ENCODE data around the gene DYNLT2B. TPM values are rescaled to one million over a fixed set of nuclear protein-coding genes. Genes with fewer than 3 reads are reported as not detected.

Gene DYNLT2B
- total RNA-seq, 2 donors from 2014 or later = 4.0 to 7.6 TPM

- H3K27ac ChIP-seq = no peak overlapping the region
- H3K27me3 ChIP-seq = no peaks in the 10 kb centered on the region
- no peaks in the 10 kb centered on the region for H3K36me3 ChIP-seq
- intact Hi-C loops (cut with DNase I) = no loop called here
- no peak for TF ChIP-seq CTCF (IDR thresholded peaks at IDR 0.05)
- DNase-seq = no peak
- H3K4me3 ChIP-seq = no peak overlapping the region
- H3K4me1 ChIP-seq = peaks cover 9% of the 10 kb centered on the region
- H3K9me3 ChIP-seq = no peaks in the 10 kb centered on the region
- H3K9ac ChIP-seq (ENCODE audit: low read depth in 2 of 2, low read length in 2 of 2) = no peak overlapping the region
Measured at GRCh38 chr3:196275126-196275525, 42.9 kb downstream of the DYNLT2B start.

DNA sequence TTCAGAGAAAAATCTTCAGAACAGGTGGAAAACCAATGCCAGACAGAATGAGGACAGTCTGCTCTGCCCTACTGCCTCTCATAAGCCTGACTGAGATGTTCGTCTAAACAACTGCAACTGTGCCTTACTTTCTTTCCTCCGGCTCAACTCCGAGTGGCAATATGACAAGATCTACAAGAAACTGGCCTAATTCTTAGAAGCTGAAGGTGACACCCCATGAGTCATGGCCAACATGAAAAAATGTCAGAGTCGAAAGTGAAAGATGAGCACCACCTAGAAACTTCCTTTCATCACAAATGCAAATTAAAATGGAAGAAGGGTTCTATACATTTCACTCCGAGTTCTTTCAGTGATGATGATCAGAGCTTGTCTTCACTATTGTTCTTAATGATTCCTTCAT is 43.5 kb downstream of the DYNLT2B start:
- TF ChIP-seq CTCF (IDR thresholded peaks at IDR 0.05) = no peak
- peak overlapping the region; percentile 12 for H3K27ac ChIP-seq
- H3K27me3 ChIP-seq = no peaks in the 10 kb centered on the region
- H3K36me3 ChIP-seq = no peaks in the 10 kb centered on the region
- H3K9me3 ChIP-seq = no peaks in the 10 kb centered on the region
- peaks cover 9% of the 10 kb centered on the region for H3K4me1 ChIP-seq
- H3K9ac ChIP-seq (ENCODE audit: low read depth in 2 of 2, low read length in 2 of 2) = no peak overlapping the region
- intact Hi-C loops (cut with DNase I) = no loop called here
- DNase-seq = no peak
- no peak overlapping the region for H3K4me3 ChIP-seq

DNA sequence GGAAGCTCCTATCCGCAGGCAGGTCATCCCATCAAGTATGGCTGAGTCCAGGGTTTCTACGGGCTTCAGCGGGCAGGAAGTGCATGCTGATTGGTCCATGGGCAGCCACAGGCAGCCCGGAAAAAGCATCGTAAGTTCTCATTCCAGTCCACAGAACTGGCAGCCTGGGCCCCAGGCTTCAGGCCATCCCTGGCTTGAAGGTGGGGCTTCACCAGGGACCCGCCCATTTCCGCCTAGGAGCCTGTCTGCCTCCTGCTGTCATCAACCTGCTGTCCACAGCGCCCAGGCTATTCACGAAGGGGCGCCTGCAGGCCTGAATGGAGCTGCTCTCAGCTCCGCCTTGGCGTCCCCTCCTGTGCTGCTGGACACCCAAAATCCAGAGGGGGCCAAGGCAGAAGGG is 44.4 kb downstream of the DYNLT2B start:
- no peaks in the 10 kb centered on the region for H3K9me3 ChIP-seq
- no peak overlapping the region for H3K4me3 ChIP-seq
- no peaks in the 10 kb centered on the region for H3K36me3 ChIP-seq
- DNase-seq = no peak
- H3K27me3 ChIP-seq = no peaks in the 10 kb centered on the region
- no peak overlapping the region for H3K27ac ChIP-seq
- H3K9ac ChIP-seq (ENCODE audit: low read depth in 2 of 2, low read length in 2 of 2) = no peak overlapping the region
- H3K4me1 ChIP-seq = no peaks in the 10 kb centered on the region
- intact Hi-C loops (cut with DNase I) = no loop called here
- TF ChIP-seq CTCF (IDR thresholded peaks at IDR 0.05) = no peak

DNA sequence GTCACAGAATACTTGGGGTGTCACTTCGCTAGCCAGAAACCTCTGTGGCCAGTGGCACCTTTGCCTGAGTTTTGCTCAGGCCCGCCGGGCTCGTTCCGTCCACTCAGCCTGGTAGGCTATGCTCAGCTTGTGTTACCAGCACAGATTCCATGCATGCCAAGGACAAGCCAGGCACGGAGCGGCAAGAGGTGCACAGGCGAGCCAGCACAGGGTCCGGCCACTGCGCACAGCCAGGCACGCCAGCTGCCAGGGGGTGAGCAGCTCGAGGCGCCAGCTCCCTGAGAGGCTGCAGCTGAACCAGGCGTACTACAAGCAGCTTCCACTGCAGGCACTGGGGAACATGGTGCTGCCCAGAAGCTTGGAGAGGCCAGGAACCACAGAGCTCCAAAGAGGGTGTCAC is 45.2 kb downstream of the DYNLT2B start:
- H3K9ac ChIP-seq (ENCODE audit: low read depth in 2 of 2, low read length in 2 of 2) = no peak overlapping the region
- intact Hi-C loops (cut with DNase I) = no loop called here
- H3K36me3 ChIP-seq = no peaks in the 10 kb centered on the region
- H3K9me3 ChIP-seq = no peaks in the 10 kb centered on the region
- no peak for TF ChIP-seq CTCF (IDR thresholded peaks at IDR 0.05)
- no peak overlapping the region for H3K4me3 ChIP-seq
- no peak for DNase-seq
- H3K4me1 ChIP-seq = peaks cover 6% of the 10 kb centered on the region
- no peak overlapping the region for H3K27ac ChIP-seq
- no peaks in the 10 kb centered on the region for H3K27me3 ChIP-seq

DNA sequence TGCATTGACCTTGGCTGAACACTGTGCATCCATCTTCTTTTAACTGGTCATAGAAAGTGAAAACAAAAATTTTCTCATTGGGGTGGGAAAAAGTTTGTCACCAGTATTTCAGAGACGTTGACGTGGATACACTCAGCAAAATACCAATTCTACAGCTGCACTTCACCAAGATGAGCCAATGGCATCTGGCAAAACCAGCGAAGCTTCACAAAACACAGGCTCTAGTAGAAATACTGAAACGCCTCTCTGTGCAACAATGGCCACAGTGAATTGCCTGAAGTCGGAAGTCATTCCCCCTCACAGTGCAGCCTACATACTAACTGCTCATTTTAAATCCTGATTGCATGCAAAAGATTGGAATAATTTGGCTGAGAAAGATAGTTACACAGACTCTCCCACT is 47.5 kb downstream of the DYNLT2B start:
- H3K36me3 ChIP-seq = no peaks in the 10 kb centered on the region
- no peak overlapping the region for H3K9ac ChIP-seq (ENCODE audit: low read depth in 2 of 2, low read length in 2 of 2)
- no peak for TF ChIP-seq CTCF (IDR thresholded peaks at IDR 0.05)
- DNase-seq = no peak
- intact Hi-C loops (cut with DNase I) = no loop called here
- H3K4me3 ChIP-seq = no peak overlapping the region
- no peak overlapping the region for H3K27ac ChIP-seq
- peaks cover 6% of the 10 kb centered on the region for H3K4me1 ChIP-seq
- no peaks in the 10 kb centered on the region for H3K27me3 ChIP-seq
- no peaks in the 10 kb centered on the region for H3K9me3 ChIP-seq
